WERI-Rb-1 (cell line): ENCODE data around the gene OSBPL8.

ENCODE experiments used
- DNase-seq: peaks from one replicate; pipeline ENCODE4 v3.0.0-alpha.2; 2020
- H3K27ac ChIP-seq: fragments of 250-450 bp; sonication (Bioruptor Pico); 2 replicates; pipeline ENCODE4 v1.5.1; 2020; ENCODE audit warnings: mild to moderate bottlenecking, moderate library complexity
- H3K27me3 ChIP-seq: fragments of 250-450 bp; sonication (Bioruptor Pico); 2 replicates; pipeline ENCODE4 v1.5.1; 2021; ENCODE audit warnings: mild to moderate bottlenecking, low read depth, moderate library complexity; ENCODE audit not compliant: insufficient read depth, severe bottlenecking
- H3K36me3 ChIP-seq: fragments of 250-450 bp; sonication (Bioruptor Pico); 2 replicates; pipeline ENCODE4 v1.5.1; 2020; ENCODE audit warnings: mild to moderate bottlenecking, moderate library complexity
- H3K4me3 ChIP-seq: 2 replicates; pipeline ENCODE4 v1.5.1; 2011; ENCODE audit warnings: low read depth, mild to moderate bottlenecking, control low read depth, low read length
- H3K9me3 ChIP-seq: fragments of 250-450 bp; sonication (Bioruptor Pico); 2 replicates; pipeline ENCODE4 v1.5.1; 2021; ENCODE audit warnings: mild to moderate bottlenecking, moderate library complexity; ENCODE audit not compliant: severe bottlenecking
- CTCF ChIP-seq: IDR thresholded peaks from 2 replicates; pipeline ENCODE4 v1.5.1; 2011; ENCODE audit warnings: low read depth, mild to moderate bottlenecking, control low read depth, inconsistent platforms, low read length

Gene OSBPL8

GRCh38 chr12:76432733-76433132 is 126.8 kb downstream of the OSBPL8 start:
- H3K36me3 ChIP-seq: peaks cover 13% of the 10 kb centered on the region
- no peaks in the 10 kb centered on the region for H3K9me3 ChIP-seq
- DNase-seq: no peak
- TF ChIP-seq CTCF: no peak
- H3K27ac ChIP-seq: no peak overlapping the region
- H3K27me3 ChIP-seq: no peaks in the 10 kb centered on the region
- no peak overlapping the region for H3K4me3 ChIP-seq

GRCh38 chr12:76428117-76428516 is 131.5 kb downstream of the OSBPL8 start:
- no peak for DNase-seq
- H3K4me3 ChIP-seq: no peak overlapping the region
- no peaks in the 10 kb centered on the region for H3K9me3 ChIP-seq
- no peak for TF ChIP-seq CTCF
- H3K36me3 ChIP-seq: peaks cover 5% of the 10 kb centered on the region; the same call in 1 of the 2 replicates
- H3K27me3 ChIP-seq: no peaks in the 10 kb centered on the region
- no peak overlapping the region; the same call in 1 of the 2 replicates for H3K27ac ChIP-seq

- TF ChIP-seq CTCF: no peak
Observed at GRCh38 chr12:76426160-76426559, 133.4 kb downstream of the OSBPL8 start.

GRCh38 chr12:76424941-76425340 is 134.6 kb downstream of the OSBPL8 start:
- no peak for DNase-seq
- Histone ChIP-seq H3K4me3 (no peak overlapping the region), H3K27ac (no peak overlapping the region), H3K27me3 (no peaks in the 10 kb centered on the region), H3K9me3 (no peaks in the 10 kb centered on the region), H3K36me3 (no peaks in the 10 kb centered on the region; the same call in 1 of the 2 replicates)
- TF ChIP-seq CTCF: no peak

More at GRCh38 chr12:76426160-76426559, 133.4 kb downstream of the OSBPL8 start:
- Histone ChIP-seq H3K36me3 (no peaks in the 10 kb centered on the region; the same call in 1 of the 2 replicates), H3K27me3 (no peaks in the 10 kb centered on the region), H3K4me3 (no peak overlapping the region), H3K9me3 (no peaks in the 10 kb centered on the region), H3K27ac (no peak overlapping the region)
- DNase-seq: no peak

- Histone ChIP-seq H3K27ac (peak overlapping the region; percentile 73), H3K27me3 (no peaks in the 10 kb centered on the region), H3K36me3 (peaks cover 6% of the 10 kb centered on the region; the same call in 1 of the 2 replicates), H3K4me3 (peak overlapping the region; percentile 43), H3K9me3 (no peaks in the 10 kb centered on the region)
- no peak for TF ChIP-seq CTCF
- no peak for DNase-seq
Observed at GRCh38 chr12:76422543-76423438, 136.8 kb downstream of the OSBPL8 start.
